Uterus (tissue), 4 donors: ENCODE measurements around the gene NADSYN1. TPM values are rescaled to one million over a fixed set of nuclear protein-coding genes. Genes with fewer than 3 reads are reported as not detected.

ENCODE experiments used
- DNase-seq, 2 donors: peaks; one replicate each; pipeline ENCODE4 v3.0.0-alpha.2; 2019 to 2020
- H3K27ac ChIP-seq, 2 donors: fragments of 200-600 bp; sonication (generic); 1 replicate in 1 of 2; 2 replicates in 1 of 2; pipeline ENCODE4 v1.5.1; 2016 to 2018
- H3K27me3 ChIP-seq, 2 donors: fragments of 200-600 bp; sonication (generic); one replicate each; pipeline ENCODE4 v1.5.1; 2018 to 2019; ENCODE audit warnings: control low read depth in 1 of 2
- H3K36me3 ChIP-seq, 2 donors: fragments of 200-600 bp; sonication (generic); one replicate each; pipeline ENCODE4 v1.5.1; 2019; ENCODE audit warnings: control low read depth in 1 of 2
- H3K4me1 ChIP-seq, 2 donors: fragments of 200-600 bp; sonication (generic); one replicate each; pipeline ENCODE4 v1.5.1; 2018 to 2019; ENCODE audit warnings: control low read depth in 1 of 2
- H3K4me3 ChIP-seq, 2 donors: fragments of 200-600 bp; sonication (generic); 1 replicate in 1 of 2; 2 replicates in 1 of 2; pipeline ENCODE4 v1.5.1; 2018 to 2019; ENCODE audit warnings: mild to moderate bottlenecking in 1 of 2
- H3K9me3 ChIP-seq, 2 donors: fragments of 200-600 bp; sonication (generic); one replicate each; pipeline ENCODE4 v1.5.1; 2019; ENCODE audit warnings: control low read depth in 1 of 2
- POLR2A ChIP-seq, 2 donors: fragments of 450-650 bp; IDR thresholded peaks; one replicate each; pipeline ENCODE4 v1.6.1; 2016; ENCODE audit warnings: antibody characterized with exemption in 2 of 2, mild to moderate bottlenecking in 1 of 2, moderate library complexity in 1 of 2
- intact Hi-C: fragments of 100-400 bp; cut with DNase I; formaldehyde crosslinking; loops from one replicate; pipeline ENCODE4 v1.15.1; 2023; ENCODE audit warnings: low total_unique reads
- total RNA-seq, 4 donors: library from RNA; depleted of rRNA in 3 of 4; stranded (reverse); fragments of >200 nt in 3 of 4; gene quantifications; one replicate each; pipeline versions ENCODE4 v1.1.0 to v1.2.4, GENCODE V29; 2014 to 2023
- TF ChIP-seq, protein P1 (sequence below), 4 experiments: fragments of 200-600 bp in 2 of 4; fragments of 450-650 bp in 2 of 4; sonication (generic) in 2 of 4; IDR thresholded peaks; one replicate each; pipeline ENCODE4 v1.5.1; 2016 to 2019; ENCODE audit warnings: antibody characterized with exemption in 4 of 4, mild to moderate bottlenecking in 2 of 4, moderate library complexity in 1 of 4
- donor health status: DM: yes; HTN: yes; CAD: no.

Gene NADSYN1
- total RNA-seq, 4 donors from 2014 or later: 20.0 to 73.0 (median 32.8) TPM

DNA sequence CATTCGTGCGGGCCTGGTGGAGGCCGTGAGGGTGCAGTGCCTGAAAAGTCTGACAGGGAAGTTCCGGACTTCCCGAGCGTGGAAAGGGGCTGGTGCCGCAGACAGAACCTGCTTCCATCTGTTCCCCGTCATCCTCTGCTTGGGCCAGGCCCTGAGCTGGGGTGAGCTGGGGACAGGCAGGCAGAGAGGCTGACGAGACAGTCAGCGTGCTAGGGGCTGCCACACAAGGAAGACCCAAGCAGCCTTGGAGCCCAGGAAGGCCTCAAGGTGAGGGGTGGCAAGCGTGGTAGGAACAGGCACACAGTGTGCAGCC lies 25.5 kb downstream of the NADSYN1 start:
- Histone ChIP-seq H3K4me1 (no peaks in the 10 kb centered on the region), H3K4me3 (no peak overlapping the region), H3K36me3 (no peaks in the 10 kb centered on the region), H3K9me3 (no peaks in the 10 kb centered on the region), H3K27me3 (no peaks in the 10 kb centered on the region), H3K27ac (no peak overlapping the region)
- no peak for DNase-seq
- intact Hi-C loops: no loop called here
- TF ChIP-seq, protein P1, sequence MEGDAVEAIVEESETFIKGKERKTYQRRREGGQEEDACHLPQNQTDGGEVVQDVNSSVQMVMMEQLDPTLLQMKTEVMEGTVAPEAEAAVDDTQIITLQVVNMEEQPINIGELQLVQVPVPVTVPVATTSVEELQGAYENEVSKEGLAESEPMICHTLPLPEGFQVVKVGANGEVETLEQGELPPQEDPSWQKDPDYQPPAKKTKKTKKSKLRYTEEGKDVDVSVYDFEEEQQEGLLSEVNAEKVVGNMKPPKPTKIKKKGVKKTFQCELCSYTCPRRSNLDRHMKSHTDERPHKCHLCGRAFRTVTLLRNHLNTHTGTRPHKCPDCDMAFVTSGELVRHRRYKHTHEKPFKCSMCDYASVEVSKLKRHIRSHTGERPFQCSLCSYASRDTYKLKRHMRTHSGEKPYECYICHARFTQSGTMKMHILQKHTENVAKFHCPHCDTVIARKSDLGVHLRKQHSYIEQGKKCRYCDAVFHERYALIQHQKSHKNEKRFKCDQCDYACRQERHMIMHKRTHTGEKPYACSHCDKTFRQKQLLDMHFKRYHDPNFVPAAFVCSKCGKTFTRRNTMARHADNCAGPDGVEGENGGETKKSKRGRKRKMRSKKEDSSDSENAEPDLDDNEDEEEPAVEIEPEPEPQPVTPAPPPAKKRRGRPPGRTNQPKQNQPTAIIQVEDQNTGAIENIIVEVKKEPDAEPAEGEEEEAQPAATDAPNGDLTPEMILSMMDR (IDR thresholded peaks at IDR 0.05): no peak
- no peak for TF ChIP-seq POLR2A (IDR thresholded peaks at IDR 0.05)

DNA sequence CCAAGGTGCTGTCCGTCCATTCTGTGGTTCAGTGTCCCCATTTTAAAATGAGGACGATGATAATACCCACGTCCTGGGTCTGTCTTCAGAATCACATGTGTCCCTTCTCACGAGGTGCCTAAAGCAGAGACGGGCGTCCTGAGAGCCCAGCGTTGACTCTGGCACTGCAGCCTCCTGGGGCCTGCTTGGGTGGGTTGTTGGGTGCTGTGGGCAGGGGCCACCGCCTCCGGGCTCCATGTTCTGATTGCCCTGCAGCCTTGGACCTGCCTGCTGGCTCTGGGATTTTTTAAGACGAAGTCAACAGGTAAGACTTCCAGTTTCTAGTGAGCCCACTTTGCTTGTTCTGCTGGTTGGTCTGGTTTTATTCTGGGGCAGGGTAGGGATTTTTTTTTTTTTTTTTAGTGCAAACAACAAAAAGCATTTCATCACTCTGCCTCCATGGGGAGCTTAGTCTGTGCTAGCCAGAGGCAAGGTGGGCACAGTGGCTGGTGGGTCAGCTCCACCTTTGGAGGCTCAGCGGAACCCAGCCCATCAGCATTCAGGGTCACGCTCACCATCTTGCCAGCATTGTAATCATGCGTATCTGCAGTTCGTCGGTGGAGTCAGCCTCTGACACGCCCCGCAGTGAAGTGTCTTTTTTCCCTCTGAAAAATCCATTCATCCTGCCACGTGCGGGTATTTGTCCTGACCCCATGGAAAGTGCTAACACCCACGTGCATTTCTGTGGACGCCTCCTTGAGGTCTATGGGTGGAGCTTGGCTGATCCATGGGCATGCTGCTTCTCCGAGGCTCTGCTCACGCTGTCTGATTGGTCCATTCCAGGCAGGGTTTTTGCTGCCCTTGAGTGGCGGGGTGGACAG lies 28.3 kb downstream of the NADSYN1 start:
- intact Hi-C loops: no loop called here
- Histone ChIP-seq H3K36me3 (no peaks in the 10 kb centered on the region), H3K4me3 (no peak overlapping the region), H3K4me1 (no peaks in the 10 kb centered on the region), H3K27me3 (no peaks in the 10 kb centered on the region), H3K27ac (no peak overlapping the region), H3K9me3 (no peaks in the 10 kb centered on the region)
- TF ChIP-seq, protein P1 (IDR thresholded peaks at IDR 0.05): no peak
- TF ChIP-seq POLR2A (IDR thresholded peaks at IDR 0.05): no peak
- DNase-seq: no peak

DNA sequence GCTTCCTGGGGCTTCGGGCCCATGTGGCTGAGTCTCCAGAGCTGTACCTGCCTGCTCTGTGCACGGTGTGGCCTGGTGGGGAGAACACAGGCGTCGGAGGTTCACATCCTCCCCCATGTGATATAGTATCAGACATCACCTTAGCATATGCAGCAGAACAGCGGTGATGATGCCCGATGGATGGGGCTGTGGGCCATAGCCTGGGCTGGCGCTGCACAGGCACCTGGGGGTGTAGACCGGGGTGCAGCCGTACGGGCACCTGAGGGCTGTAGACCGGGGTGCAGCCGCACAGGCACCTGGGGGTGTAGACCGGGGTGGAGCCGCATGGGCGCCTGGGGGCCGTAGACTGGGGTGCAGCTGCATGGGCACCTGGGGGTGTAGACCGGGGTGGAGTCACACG lies 29.2 kb downstream of the NADSYN1 start:
- intact Hi-C loops: no loop called here
- no peak for DNase-seq
- no peaks in the 10 kb centered on the region for H3K36me3 ChIP-seq
- no peak overlapping the region for H3K4me3 ChIP-seq
- H3K27me3 ChIP-seq: no peaks in the 10 kb centered on the region
- no peaks in the 10 kb centered on the region for H3K9me3 ChIP-seq
- no peak overlapping the region for H3K27ac ChIP-seq
- TF ChIP-seq POLR2A (IDR thresholded peaks at IDR 0.05): no peak
- TF ChIP-seq, protein P1 (IDR thresholded peaks at IDR 0.05): no peak
- no peaks in the 10 kb centered on the region for H3K4me1 ChIP-seq

DNA sequence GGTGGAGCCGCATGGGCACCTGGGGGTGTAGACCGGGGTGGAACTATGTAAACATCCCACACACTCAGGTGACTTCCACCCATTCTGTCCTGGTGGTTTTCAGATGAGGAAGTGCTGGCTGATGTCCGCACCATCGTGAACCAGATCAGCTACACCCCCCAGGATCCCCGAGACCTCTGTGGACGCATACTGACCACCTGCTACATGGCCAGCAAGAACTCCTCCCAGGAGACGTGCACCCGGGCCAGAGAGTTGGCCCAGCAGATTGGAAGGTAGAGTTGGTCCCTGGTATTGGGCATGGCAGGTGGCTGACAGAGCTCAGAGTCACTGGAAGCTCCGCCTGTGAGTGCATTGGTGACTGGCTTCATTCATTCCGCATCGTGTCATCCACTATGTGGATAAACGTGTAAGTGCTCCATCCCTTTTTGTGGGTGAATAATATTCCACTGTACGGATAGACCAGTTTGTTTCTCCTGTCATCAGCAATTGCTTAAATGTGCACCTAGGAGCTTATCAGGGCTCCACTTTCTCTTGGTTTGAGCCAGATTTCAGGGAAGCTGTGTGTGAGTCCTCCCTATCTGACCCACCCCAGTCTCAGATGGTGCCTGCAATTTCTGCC lies 29.9 kb downstream of the NADSYN1 start:
- Histone ChIP-seq H3K9me3 (no peaks in the 10 kb centered on the region), H3K27ac (no peak overlapping the region), H3K27me3 (no peaks in the 10 kb centered on the region), H3K4me1 (no peaks in the 10 kb centered on the region), H3K4me3 (no peak overlapping the region), H3K36me3 (no peaks in the 10 kb centered on the region)
- intact Hi-C loops: no loop called here
- TF ChIP-seq, protein P1 (IDR thresholded peaks at IDR 0.05): no peak
- TF ChIP-seq POLR2A (IDR thresholded peaks at IDR 0.05): no peak
- DNase-seq: no peak

DNA sequence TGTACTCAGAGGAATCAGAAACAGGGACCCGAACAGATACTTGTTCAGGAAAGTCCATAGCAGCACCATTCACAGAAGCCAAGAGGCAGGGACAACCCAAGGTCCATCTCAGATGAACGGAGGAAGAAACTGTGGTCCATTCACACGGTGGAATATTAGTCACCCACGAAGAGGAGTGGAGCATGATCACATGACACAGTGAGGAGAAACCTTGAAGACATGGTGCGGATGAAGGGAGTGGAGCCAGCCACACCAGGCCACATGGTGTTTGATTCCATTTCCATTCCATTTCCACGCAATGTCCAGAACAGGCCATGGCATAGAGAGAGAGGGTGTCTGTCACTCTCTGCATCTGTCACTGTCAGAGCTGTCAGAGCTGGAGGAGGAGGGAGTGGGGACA lies 30.7 kb downstream of the NADSYN1 start:
- Histone ChIP-seq H3K27ac (no peak overlapping the region), H3K4me1 (no peaks in the 10 kb centered on the region), H3K27me3 (no peaks in the 10 kb centered on the region), H3K36me3 (no peaks in the 10 kb centered on the region), H3K9me3 (no peaks in the 10 kb centered on the region), H3K4me3 (no peak overlapping the region)
- no peak for DNase-seq
- intact Hi-C loops: no loop called here
- TF ChIP-seq, protein P1 (IDR thresholded peaks at IDR 0.05): no peak
- no peak for TF ChIP-seq POLR2A (IDR thresholded peaks at IDR 0.05)
